ENCODE data around the gene GPR146.

The GPR146 gene

DNA sequence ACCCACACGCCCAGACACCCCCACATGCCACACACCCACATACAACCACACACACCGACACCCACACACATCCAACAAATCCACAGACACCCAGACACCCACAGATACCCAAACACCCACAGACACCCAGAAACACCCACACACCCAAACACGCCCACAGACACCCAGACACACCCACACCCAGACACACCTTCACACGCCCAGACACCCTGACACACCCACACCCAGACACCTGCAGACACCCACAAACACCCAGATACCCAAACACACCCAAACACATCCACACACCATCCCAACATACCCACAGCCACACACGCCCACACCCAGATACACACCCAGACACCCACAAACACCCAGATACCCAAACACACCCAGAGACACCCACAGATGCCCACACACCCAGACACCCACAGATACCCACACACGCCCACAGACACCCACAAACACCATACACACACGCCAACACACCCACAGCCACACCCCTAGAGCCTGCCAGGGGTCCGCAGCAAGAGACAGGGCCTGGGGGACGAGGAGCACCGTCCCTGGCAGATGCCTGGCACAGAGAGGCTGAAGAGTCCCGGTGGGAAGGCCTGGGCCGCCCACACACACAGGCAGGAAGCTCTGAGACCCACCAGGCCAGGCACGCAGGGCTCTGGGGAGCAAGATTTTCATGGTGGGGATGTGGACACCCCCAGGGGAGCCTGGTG, 32.9 kb upstream of the GPR146 start:
- DNase-seq (ENCODE audit: low read depth) = no peak

GRCh38 chr7:1012004-1012715, 32.2 kb upstream of the GPR146 start:
- DNase-seq (ENCODE audit: low read depth) = no peak

- no peak for DNase-seq (ENCODE audit: low read depth)
These were observed 31.6 kb upstream of the GPR146 start for GRCh38 chr7:1012716-1013095.

GRCh38 chr7:1013581-1013980, 30.8 kb upstream of the GPR146 start:
- no peak for DNase-seq (ENCODE audit: low read depth)

GRCh38 chr7:1014681-1015080, 29.7 kb upstream of the GPR146 start:
- no peak for DNase-seq (ENCODE audit: low read depth)

DNA sequence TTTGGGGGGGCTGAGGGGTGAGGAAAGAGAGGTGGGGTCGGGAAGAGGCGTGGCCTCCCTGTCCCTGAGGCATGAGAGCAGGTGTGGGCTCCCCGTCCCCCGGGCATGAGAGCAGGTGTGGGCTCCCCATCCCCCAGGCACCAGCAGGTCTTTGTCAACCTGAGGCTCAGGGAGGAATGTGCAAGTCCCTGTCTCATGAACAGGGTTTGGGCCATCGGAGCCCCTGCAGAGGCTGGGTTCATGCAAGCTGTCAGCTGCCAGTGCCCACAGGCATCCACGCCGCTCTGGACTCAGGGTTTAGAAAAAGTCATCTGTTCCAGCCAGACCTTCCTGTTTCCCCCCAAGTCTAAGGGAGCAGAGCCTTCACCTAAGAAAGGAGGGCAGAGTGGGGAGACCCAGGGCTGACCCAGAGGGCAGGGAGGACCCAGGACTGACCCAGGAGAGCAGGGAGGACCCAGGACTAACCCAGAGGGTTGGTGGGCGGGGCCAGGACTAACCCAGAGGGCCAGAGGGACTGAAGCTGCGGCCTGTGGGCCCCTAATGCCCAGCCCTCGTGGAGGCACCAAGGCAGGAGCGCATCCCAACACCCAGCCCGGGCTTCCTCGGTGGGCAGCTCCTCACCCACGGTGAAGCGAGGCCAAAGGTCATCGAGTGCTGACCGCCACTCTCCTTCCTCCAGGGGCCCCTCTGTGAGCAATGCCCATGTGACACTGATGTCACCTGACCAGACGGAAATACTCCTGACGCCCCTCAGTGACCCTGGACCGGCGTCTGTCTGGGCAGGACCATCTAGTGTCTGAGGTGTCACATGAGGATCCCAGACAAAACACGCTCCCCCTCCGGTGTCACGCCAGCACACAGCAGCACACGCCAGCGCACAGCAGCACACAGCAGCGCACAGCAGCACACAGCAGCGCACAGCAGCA, 28.9 kb upstream of the GPR146 start:
- DNase-seq (ENCODE audit: low read depth) = no peak

DNA sequence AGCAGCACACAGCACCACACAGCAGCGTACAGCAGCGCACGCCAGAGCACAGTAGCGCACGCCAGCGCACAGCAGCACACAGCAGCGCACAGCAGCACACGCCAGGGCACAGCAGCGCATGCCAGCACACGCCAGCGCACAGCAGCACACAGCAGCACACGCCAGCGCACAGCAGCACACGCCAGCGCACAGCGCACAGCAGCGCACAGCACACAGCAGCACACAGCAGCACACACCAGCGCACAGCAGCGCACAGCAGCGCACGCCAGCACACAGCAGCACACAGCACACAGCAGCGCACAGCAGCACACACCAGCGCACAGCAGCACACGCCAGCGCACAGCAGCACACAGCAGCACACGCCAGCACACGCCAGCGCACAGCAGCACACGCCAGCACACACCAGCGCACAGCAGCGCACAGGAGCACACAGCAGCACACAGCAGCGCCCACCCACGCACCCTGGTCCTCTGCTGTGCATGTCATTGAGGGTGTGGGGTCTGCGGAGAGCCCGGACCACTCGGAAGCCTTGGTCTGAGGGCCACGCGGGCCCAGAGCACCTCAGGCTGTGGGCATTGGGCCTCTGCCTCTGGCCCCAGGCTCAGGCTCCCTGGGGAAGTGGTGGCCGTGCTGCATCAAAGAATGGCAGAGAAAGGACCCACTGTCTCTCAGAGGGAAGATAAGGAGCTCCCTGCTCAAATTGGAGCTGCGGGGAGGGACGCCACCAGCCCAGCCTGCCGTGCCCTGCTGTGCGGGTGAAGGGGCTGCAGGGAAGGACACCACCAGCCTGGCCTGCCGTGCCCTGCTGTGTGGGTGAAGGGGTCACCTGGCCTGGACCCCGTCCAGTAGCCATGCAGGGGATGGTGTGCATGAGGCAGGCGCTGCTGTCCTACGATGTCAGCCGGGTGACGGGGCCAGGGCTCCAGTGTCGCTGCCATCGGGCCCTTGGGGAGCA, 27.5 kb upstream of the GPR146 start:
- DNase-seq (ENCODE audit: low read depth) = no peak

DNA sequence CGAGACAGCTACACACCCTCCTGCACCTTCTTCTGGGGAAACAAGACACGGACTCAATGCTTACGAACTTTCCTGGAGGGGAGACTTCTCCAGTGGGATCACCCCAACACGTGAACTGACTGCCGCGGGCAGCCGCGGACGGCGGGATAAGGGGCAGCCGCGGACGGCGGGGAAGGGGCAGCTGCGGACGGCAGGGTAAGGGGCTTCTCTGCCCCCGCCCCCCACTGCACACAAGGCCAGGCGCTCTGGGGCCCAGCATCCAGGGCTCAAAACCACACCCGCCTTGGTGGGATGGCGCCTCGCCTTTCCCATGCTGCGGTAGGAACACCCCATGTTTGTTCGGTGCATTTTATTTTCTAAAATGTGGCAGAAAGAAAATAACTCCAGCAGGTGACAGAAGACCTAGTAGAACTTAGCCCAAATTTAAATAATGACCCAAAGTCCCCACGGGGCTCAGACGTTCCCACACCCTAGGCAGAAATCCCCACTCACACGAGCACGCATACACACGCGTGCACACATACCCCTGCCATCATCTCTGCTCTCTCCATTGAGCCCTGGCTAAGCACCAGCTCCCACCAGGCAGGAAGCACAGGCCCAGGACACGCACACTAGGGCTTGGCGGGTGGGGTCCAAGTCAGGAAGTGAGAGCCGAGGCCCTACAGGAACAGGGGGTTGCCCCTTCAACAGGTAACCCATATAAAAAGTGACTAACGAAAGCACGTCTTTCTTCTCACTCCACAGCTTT, 26.6 kb upstream of the GPR146 start:
- no peak for DNase-seq (ENCODE audit: low read depth)

DNA sequence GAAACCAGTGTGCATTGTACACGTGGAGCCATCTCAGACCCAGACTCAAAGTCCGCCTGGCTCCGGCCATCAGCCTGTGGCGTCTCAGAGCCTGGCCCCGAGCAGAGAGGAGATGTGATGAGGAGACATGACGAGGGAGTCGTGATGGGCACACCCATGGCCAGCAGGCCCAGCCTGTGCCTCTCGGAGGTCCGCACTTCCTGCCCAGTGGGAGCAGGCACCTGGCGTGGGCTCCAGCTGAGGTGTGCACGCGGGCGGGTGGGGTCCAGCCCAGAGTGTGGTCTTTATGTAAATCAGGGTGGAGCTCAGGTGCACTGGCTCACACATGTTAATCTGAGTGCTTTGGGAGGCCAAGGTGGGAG, 26.0 kb upstream of the GPR146 start:
- no peak for DNase-seq (ENCODE audit: low read depth)

DNA sequence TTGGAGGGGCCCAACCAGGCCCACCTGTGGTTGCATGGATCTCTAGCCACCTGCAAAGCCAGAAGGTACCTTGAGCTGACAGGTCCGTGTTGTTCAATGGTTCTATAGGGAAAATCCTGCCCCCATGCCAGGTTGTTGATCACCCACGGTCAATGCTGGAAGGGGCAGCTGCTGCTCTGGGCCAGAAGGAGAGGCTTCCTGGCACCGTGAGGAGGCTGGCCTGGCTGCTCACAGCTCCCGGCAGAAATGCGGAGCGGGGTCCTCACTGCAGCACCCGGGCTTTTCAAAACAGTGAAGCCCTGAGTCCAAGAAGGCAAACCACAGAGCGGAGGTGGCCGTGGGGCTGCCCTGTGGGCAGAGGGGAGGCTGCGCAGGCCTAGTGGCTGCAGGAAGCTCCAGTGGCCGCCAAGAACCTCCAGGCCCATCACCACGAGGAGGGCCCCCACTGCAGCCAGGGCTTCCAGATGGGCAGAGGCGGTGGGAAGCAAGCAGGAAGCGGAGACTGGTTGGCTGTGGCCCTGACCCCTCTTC, 25.0 kb upstream of the GPR146 start:
- no peak for DNase-seq (ENCODE audit: low read depth)

GRCh38 chr7:1019789-1020610, 24.3 kb upstream of the GPR146 start:
- DNase-seq (ENCODE audit: low read depth) = no peak

DNA sequence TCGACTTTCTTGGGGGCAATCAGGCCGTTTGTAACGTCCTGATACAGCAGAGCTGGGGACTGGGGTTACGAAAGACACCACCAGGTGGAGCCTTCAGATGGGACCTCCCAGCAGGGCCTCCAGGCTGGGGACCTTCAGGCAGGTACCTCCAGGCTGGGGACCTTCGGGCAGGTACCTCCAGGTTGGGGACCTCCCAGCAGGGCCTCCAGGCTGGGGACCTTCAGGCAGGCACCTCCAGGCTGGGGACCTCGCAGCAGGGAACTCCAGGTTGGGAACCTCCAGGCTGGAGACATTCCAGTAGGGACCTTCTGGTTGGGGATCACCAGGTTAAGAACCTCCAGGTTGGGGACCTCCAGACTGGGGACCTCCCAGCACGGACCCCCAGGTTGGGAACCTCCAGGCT, 23.5 kb upstream of the GPR146 start:
- no peak for DNase-seq (ENCODE audit: low read depth)

DNA sequence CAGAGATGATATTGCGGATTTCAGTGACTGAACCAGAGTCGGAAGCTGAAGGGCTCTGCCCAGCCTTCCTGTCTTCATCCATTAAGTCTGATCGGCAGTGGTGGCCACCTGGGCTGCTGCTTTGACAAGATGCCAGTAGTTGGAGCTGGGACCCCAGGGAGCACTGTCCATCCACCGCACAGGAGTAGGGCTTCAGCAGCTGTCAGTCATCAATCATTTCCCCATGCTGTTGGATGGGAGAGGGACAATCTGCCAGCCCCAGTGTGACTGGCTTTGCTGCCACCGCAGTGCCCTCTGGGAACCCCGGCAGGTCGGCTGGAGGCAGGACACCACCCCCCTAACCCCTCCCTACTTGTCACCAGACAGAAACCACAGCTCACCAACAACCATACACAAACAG, 23.0 kb upstream of the GPR146 start:
- no peak for DNase-seq (ENCODE audit: low read depth)

GRCh38 chr7:1021931-1022330, 22.4 kb upstream of the GPR146 start:
- no peak for DNase-seq (ENCODE audit: low read depth)

DNA sequence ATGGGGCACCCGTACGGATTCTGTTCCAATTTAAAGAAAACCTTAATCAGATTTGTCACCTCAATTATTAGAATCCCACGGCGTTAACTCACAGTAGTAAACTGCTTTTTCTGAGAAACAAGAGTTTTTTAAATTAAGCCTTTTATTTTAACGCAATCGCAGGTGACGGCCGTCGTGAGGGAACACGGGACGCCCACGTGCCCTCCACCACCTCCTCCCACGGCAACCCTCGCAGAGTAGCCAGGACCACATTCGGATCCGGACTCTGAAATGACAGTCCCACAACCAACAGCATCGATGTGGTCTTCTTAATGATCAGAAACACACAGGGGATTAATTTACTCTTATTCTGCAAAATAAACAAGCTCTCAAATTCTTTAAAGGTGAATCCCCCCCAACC, 22.0 kb upstream of the GPR146 start:
- DNase-seq (ENCODE audit: low read depth) = no peak

DNA sequence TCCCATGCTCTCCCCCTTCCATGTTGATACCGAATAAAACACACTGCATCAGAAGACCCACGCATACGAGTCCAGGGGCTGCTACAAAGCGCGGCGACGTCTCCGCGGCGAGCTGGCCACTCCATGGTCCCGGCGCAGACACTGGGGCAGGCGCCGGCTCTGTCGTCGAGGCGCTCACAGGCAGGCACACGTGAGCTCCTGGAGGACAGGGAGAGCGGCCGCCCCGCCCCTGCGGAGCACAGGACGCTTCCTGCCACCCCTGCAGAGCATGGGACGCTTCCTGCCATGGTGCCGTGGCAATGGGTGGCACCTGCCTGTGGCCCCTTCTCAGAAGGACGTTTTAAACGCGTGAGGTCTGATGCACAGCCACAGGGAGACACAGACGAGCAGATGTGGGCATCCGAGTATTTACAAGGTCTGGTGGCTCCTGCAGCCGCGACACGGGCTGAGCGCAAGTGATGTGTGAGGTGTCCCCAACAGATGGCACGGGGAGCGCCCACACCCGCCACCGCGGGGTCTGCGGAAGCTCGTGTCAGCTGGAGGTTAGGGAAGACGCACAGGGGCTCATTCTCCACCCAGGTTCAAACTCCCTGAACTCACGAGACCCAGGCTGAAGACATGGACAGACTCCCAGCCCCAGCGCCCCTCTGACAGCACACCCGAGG, 21.4 kb upstream of the GPR146 start:
- DNase-seq (ENCODE audit: low read depth) = no peak

GRCh38 chr7:1024331-1024841, 20.0 kb upstream of the GPR146 start:
- no peak for DNase-seq (ENCODE audit: low read depth)

- no peak for DNase-seq (ENCODE audit: low read depth)
These were observed 19.2 kb upstream of the GPR146 start for GRCh38 chr7:1024876-1025742.
